Spinal cord (tissue), 10 donors: Measurements from ENCODE around the gene FGFR4. TPM values are rescaled to one million over a fixed set of nuclear protein-coding genes. Genes with fewer than 3 reads are reported as not detected.

Experiments
- DNase-seq, 6 donors: peaks; one replicate each; pipeline versions ENCODE4 v3.0.0 to v3.0.0-alpha.2; 2013 to 2015; ENCODE audit warnings: low spot score in 6 of 6, low read depth in 4 of 6
- H3K27ac ChIP-seq: one replicate; pipeline ENCODE4 v1.5.1; 2013; ENCODE audit warnings: low read depth, low read length, control low read depth
- H3K27me3 ChIP-seq: one replicate; pipeline ENCODE4 v1.6.1; 2013; ENCODE audit warnings: low read length; ENCODE audit not compliant: control insufficient read depth, insufficient read depth
- H3K36me3 ChIP-seq: one replicate; pipeline ENCODE4 v1.6.1; 2013; ENCODE audit warnings: low read length; ENCODE audit not compliant: control insufficient read depth, insufficient read depth
- H3K4me1 ChIP-seq: one replicate; pipeline ENCODE4 v1.6.1; 2013; ENCODE audit warnings: low read length; ENCODE audit not compliant: control insufficient read depth, insufficient read depth
- H3K4me3 ChIP-seq: one replicate; pipeline ENCODE4 v1.5.1; 2013; ENCODE audit warnings: low read depth, low read length, control low read depth
- H3K9me3 ChIP-seq: one replicate; pipeline ENCODE4 v1.6.1; 2013; ENCODE audit warnings: low read length; ENCODE audit not compliant: control insufficient read depth, insufficient read depth
- WGBS: methylation state at CpG from one replicate; pipeline ENCODE4 v1.1.5; 2013; ENCODE audit warnings: missing lambda C conversion rate; ENCODE audit not compliant: insufficient coverage; 5-methylcytosine and 5-hydroxymethylcytosine counted together
- polyA plus RNA-seq, 2 donors: library from polyadenylated mRNA; unstranded; fragments of 120-200 nt; gene quantifications; one replicate each; pipeline ENCODE4 v1.2.1, GENCODE V29; 2013; ENCODE audit not compliant: insufficient read length in 2 of 2
- total RNA-seq, 2 donors: library from RNA; depleted of rRNA in 1 of 2; stranded (reverse); fragments of 120-200 nt in 1 of 2; fragments of >200 nt in 1 of 2; gene quantifications; one replicate each; pipeline versions ENCODE4 v1.2.3 to v1.2.4, GENCODE V29; 2013 to 2014
- donor health status: healthy.

Gene FGFR4
- total and polyA plus RNA-seq, 4 donors = 1.1 to 8.0 (median 4.2) TPM

DNA sequence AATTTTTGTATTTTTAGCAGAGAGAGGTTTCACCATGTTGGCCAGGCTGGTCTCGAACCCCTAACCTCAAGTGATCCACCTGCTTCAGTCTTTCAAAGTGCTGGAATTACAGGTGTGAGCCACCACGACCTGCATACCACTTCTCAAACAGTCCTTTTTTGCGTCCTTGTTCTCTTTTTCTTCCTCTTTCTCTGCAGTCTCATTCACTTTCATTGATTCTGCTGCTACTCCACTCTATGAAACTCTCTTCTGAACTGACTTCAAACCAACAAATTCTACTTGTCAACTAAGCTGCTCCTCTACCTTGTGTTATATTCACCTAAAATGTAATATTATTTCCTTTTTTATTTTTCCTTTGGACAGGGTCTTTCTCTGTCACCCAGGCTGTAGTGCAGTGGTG lies 54.8 kb downstream of the FGFR4 start:
- 79% methylated on average over 3 of the region's 3 CpGs for WGBS
- H3K4me1 ChIP-seq = peaks cover 12% of the 10 kb centered on the region

DNA sequence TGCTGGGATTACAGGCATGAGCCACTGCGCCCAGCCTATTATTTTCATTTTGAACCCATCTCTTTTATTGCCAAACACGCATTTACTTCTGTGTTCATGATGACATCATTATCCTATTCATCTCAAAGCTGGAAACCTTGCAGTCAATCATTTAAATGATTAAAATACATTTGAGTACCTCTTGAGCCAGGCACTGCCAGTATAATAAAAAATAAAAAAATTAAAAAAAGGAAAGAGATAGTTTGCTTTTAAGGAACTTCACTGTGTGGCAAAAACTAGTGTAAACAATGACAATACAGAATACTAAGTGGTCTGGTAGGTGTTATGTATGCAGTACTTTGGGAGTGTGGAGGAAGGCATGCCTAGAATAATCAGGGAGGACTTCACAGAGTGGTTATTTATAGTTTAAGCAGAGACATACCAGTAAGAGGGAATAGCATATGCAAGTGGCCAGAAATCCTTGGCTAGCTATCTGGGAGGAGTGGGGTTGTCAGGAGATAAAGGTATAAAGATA lies 55.4 kb downstream of the FGFR4 start:
- Histone ChIP-seq H3K36me3 (peaks cover 55% of the 10 kb centered on the region), H3K27ac (no peak overlapping the region)
- 95% methylated on average over 2 of the region's 2 CpGs for WGBS

More for the DNA sequence above, 54.8 kb downstream of the FGFR4 start:
- DNase-seq = no peak
- Histone ChIP-seq H3K36me3 (peaks cover 51% of the 10 kb centered on the region), H3K4me3 (no peak overlapping the region), H3K9me3 (no peaks in the 10 kb centered on the region), H3K27me3 (no peaks in the 10 kb centered on the region), H3K27ac (no peak overlapping the region)

DNA sequence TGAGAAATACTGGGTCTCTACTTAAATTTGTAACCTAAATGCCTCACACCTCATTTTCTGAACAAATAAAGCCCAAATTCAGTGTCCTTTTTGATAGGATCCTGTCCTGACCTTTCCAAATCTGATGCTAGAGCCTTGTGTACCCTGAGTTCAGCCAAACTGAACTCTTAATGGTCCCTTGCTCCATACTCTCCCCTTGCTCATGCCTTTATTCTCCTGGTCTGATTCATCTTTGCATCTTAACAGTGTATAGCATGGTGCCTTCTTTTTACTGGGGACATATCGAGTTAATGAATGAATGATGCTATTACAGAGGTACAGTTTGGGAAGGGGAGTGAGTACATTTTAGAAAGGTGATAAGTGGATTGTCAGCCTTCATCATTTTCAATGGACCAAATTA lies 56.1 kb downstream of the FGFR4 start:
- WGBS = no CpG with 5 or more reads among the region's 1 CpG
- peaks cover 58% of the 10 kb centered on the region for H3K36me3 ChIP-seq

More for the DNA sequence above, 55.4 kb downstream of the FGFR4 start:
- peaks cover 9% of the 10 kb centered on the region for H3K4me1 ChIP-seq
- DNase-seq = no peak
- H3K4me3 ChIP-seq = no peak overlapping the region
- H3K27me3 ChIP-seq = no peaks in the 10 kb centered on the region
- no peaks in the 10 kb centered on the region for H3K9me3 ChIP-seq

DNA sequence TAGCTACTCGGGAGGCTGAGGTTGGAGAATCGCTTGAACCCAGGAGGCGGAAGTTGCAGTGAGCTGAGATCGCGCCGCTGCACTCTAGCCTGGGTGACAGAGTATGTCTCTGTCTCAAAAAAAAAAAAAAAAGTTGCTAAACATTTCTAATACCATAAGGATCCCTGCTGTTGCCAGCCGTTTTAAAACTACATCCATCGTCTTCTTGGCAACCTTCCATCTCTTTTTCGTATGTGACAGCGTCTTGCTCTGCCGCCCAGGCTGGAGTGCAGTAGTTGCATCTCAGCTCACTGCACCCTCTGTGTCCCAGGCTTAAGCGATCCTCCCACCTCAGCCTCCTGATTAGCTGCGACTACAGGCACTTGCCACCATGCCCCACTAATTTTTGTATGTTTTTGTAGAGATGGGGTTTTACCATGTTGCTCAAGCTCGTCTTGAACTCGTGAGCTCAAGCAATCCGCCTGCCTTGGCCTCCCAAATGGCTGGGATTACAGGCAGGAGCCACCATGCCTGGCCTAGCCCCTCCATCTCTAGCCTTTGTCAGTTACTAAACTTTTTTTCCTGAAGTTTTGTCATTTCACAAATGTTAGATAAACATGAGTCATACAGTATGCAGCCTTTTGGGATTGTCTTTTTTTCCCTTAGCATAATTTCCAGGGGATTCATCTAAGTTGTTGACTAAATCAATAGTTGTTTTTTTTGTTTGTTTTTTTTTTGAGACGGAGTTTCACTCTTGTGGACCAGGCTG lies 60.4 kb downstream of the FGFR4 start:
- H3K27me3 ChIP-seq = no peaks in the 10 kb centered on the region
- H3K9me3 ChIP-seq = no peaks in the 10 kb centered on the region
- H3K4me3 ChIP-seq = no peak overlapping the region
- H3K4me1 ChIP-seq = no peaks in the 10 kb centered on the region
- peaks cover 65% of the 10 kb centered on the region for H3K36me3 ChIP-seq
- WGBS = 60% methylated on average over 11 of the region's 17 CpGs
- no peak overlapping the region for H3K27ac ChIP-seq
- peak in 2 of 6 donors; percentile 12 to 34 for DNase-seq

More for the DNA sequence above, 56.1 kb downstream of the FGFR4 start:
- Histone ChIP-seq H3K9me3 (no peaks in the 10 kb centered on the region), H3K27me3 (no peaks in the 10 kb centered on the region), H3K4me1 (peaks cover 9% of the 10 kb centered on the region), H3K27ac (no peak overlapping the region), H3K4me3 (no peak overlapping the region)
- no peak for DNase-seq

Other genes with a start within 250 kb of the FGFR4 start
- 1 to 10 TPM in 1 of 2 donors, under 1 TPM in 1; 0.66 to 4.9 TPM for gene HK3, start 187.6 kb upstream of the FGFR4 start, total RNA-seq
- 1 to 10 TPM in 1 of 2 donors, under 1 TPM in 1; 0.74 to 1.6 TPM for gene HK3, start 187.6 kb upstream of the FGFR4 start, polyA plus RNA-seq
- 10 to 100 TPM; 37.7 to 51.8 TPM for gene UIMC1, start 80.1 kb upstream of the FGFR4 start, total RNA-seq
- gene UIMC1, start 80.1 kb upstream of the FGFR4 start, polyA plus RNA-seq = 10 to 100 TPM; 28.2 to 38.7 TPM
- 10 to 100 TPM; 27.4 to 36.4 TPM for gene ZNF346, start 64.2 kb upstream of the FGFR4 start, total RNA-seq
- 10 to 100 TPM; 29.0 to 43.9 TPM for gene ZNF346, start 64.2 kb upstream of the FGFR4 start, polyA plus RNA-seq
- 10 to 100 TPM; 72.8 to 77.2 TPM for gene NSD1, start 46.9 kb downstream of the FGFR4 start, total RNA-seq
- gene NSD1, start 46.9 kb downstream of the FGFR4 start, polyA plus RNA-seq = 10 to 100 TPM; 43.0 to 44.6 TPM
- gene RAB24, start 216.8 kb downstream of the FGFR4 start, total RNA-seq = 10 to 100 TPM; 15.5 to 28.3 TPM
- gene RAB24, start 216.8 kb downstream of the FGFR4 start, polyA plus RNA-seq = 10 to 100 TPM; 49.8 to 58.9 TPM
- gene PRELID1, start 216.9 kb downstream of the FGFR4 start, total RNA-seq = 100 to 1,000 TPM in 1 of 2 donors, 10 to 100 TPM in 1; 35.2 to 101 TPM
- gene PRELID1, start 216.9 kb downstream of the FGFR4 start, polyA plus RNA-seq = 100 to 1,000 TPM; 115 to 116 TPM
- 10 to 100 TPM in 1 of 2 donors, 1 to 10 TPM in 1; 4.9 to 20.2 TPM for gene MXD3, start 225.0 kb downstream of the FGFR4 start, total RNA-seq
- gene MXD3, start 225.0 kb downstream of the FGFR4 start, polyA plus RNA-seq = 10 to 100 TPM; 21.7 to 30.4 TPM